Measurements from ENCODE around the gene TMEM235.
"Not testable (repeated sequence)": the region's sequence is repeated elsewhere in the genome, so short reads cannot be mapped to it uniquely, and the experiment has no call there.

Gene TMEM235

GRCh38 chr17:78238823-78239488, 7.5 kb downstream of the TMEM235 start:
- no peak for DNase-seq

GRCh38 chr17:78239489-78239931, 8.1 kb downstream of the TMEM235 start:
- DNase-seq: no peak

- DNase-seq: no peak
Observed at GRCh38 chr17:78240012-78240655, 8.7 kb downstream of the TMEM235 start.

GRCh38 chr17:78240839-78241238, 9.4 kb downstream of the TMEM235 start:
- no peak for DNase-seq

GRCh38 chr17:78241277-78242023, 10.0 kb downstream of the TMEM235 start:
- no peak for DNase-seq

- DNase-seq: no peak
Observed at GRCh38 chr17:78242024-78242742, 10.8 kb downstream of the TMEM235 start.

- no peak for DNase-seq
Observed at GRCh38 chr17:78247304-78247703, 15.9 kb downstream of the TMEM235 start.

GRCh38 chr17:78248051-78248914, 16.9 kb downstream of the TMEM235 start:
- DNase-seq: no peak

GRCh38 chr17:78249074-78249817, 17.8 kb downstream of the TMEM235 start:
- DNase-seq: no peak

- DNase-seq: no peak
Observed at GRCh38 chr17:78249818-78250806, 18.7 kb downstream of the TMEM235 start.

GRCh38 chr17:78250891-78251772, 19.7 kb downstream of the TMEM235 start:
- peak; percentile 89 for DNase-seq

- DNase-seq: no peak
Observed at GRCh38 chr17:78251773-78252103, 20.3 kb downstream of the TMEM235 start.

GRCh38 chr17:78252111-78252634, 20.7 kb downstream of the TMEM235 start:
- DNase-seq: no peak

- DNase-seq: no peak
Observed at GRCh38 chr17:78252701-78253635, 21.5 kb downstream of the TMEM235 start.

- DNase-seq: not testable (repeated sequence)
Observed at GRCh38 chr17:78253636-78253945, 22.2 kb downstream of the TMEM235 start.

GRCh38 chr17:78253946-78254672, 22.7 kb downstream of the TMEM235 start:
- peak; percentile 82 for DNase-seq

GRCh38 chr17:78255029-78255656, 23.7 kb downstream of the TMEM235 start:
- no peak for DNase-seq
